ENCODE data around the gene TEX14. TPM values are rescaled to one million over a fixed set of nuclear protein-coding genes. Genes with fewer than 3 reads are reported as not detected.

Gene TEX14
- total RNA-seq, 6 experiments from 2014 or later = 0.04 to 0.12 (median 0.09) TPM; not detected in 3

DNA sequence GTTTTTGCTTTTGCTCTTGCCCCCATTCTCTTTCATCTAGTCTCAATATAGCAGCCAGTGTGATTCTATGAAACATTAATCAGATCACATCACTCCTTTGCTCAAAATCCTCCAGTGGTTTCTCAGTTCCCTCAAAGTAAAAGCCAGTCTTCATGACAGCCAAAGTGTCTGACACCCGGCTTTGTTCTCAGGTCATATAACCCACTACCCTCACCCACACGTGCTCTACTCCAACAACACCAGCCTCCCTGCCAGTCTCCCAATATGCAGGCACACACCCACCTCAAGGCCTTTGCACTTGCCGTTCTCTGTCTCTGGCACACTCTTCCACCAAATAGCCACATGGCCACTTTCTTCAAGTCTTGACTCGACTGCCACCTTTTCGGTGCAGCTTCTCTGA lies 181.8 kb downstream of the TEX14 start:
- DNase-seq (no peak), ATAC-seq (no peak)
- Histone ChIP-seq H3K36me3 (peaks cover 5 to 77% (median 37%) of the 10 kb centered on the region in 4 donors), H3K27ac (no peak overlapping the region), H3K4me1 (peaks cover 0 to 54% (median 18%) of the 10 kb centered on the region in 4 donors), H3K9me3 (no peaks in the 10 kb centered on the region), H3K4me3 (no peak overlapping the region), H3K27me3 (no peaks in the 10 kb centered on the region)
- TF ChIP-seq, protein P1, sequence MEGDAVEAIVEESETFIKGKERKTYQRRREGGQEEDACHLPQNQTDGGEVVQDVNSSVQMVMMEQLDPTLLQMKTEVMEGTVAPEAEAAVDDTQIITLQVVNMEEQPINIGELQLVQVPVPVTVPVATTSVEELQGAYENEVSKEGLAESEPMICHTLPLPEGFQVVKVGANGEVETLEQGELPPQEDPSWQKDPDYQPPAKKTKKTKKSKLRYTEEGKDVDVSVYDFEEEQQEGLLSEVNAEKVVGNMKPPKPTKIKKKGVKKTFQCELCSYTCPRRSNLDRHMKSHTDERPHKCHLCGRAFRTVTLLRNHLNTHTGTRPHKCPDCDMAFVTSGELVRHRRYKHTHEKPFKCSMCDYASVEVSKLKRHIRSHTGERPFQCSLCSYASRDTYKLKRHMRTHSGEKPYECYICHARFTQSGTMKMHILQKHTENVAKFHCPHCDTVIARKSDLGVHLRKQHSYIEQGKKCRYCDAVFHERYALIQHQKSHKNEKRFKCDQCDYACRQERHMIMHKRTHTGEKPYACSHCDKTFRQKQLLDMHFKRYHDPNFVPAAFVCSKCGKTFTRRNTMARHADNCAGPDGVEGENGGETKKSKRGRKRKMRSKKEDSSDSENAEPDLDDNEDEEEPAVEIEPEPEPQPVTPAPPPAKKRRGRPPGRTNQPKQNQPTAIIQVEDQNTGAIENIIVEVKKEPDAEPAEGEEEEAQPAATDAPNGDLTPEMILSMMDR (IDR thresholded peaks at IDR 0.05) = no peak
- no peak for TF ChIP-seq POLR2A (IDR thresholded peaks at IDR 0.05)
- WGBS (ENCODE audit: insufficient coverage, low coverage, low lambda C conversion rate, missing lambda C conversion rate) = 85% methylated on average over 5 of the region's 5 CpGs
- intact Hi-C loops (cut with DNase I) = no loop called here

DNA sequence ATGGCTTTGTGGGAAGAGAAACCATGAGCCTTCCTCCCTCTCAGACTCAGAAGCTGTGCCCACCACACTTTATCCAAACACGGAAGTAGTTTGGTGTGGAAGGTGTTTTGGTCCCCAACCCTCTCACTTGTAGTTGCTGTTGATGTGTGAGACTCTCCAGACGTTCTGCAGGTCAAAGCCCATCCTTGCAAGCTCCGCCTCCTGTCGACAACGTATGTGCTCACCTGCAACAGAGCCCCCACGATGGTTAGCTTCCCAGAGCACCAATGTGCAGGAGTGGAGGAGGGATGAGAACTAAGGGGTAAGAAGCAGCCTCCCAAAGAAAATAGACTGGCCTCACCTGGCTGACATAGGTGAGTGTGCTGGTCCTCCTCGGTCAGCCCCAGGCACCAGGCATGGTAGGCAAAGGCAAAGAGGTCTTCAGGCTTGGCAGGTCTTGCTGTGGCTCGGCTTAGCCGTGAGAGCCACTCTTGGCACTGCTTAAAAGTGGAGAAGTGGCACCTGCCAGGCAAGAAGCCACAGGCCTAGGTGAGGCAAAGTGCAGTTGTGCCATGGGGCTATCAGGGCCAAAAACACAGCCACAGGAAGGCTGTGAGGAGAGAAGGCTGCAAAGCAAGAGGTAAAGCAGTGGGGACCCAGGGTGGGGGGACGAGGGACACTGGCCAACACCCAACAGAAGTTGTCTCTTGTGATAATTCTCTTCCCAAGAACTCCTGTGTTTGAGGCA lies 183.3 kb downstream of the TEX14 start:
- Histone ChIP-seq H3K4me1 (peaks cover 0 to 46% (median 14%) of the 10 kb centered on the region in 4 donors), H3K27me3 (no peaks in the 10 kb centered on the region), H3K27ac (peak overlapping the region; percentile 68 to 85 (median 76)), H3K4me3 (no peak overlapping the region), H3K9me3 (no peaks in the 10 kb centered on the region), H3K36me3 (peaks cover 5 to 93% (median 49%) of the 10 kb centered on the region in 4 donors)
- intact Hi-C loops (cut with DNase I) = no loop called here
- TF ChIP-seq POLR2A (IDR thresholded peaks at IDR 0.05) = no peak
- TF ChIP-seq, protein P1 (IDR thresholded peaks at IDR 0.05) = no peak
- DNase-seq (peak in 2 of 3 donors; percentile 66 to 80), ATAC-seq (peak; percentile 4 to 52 (median 6))
- WGBS (ENCODE audit: insufficient coverage, low coverage, low lambda C conversion rate, missing lambda C conversion rate) = 72% methylated on average over 7 of the region's 10 CpGs

DNA sequence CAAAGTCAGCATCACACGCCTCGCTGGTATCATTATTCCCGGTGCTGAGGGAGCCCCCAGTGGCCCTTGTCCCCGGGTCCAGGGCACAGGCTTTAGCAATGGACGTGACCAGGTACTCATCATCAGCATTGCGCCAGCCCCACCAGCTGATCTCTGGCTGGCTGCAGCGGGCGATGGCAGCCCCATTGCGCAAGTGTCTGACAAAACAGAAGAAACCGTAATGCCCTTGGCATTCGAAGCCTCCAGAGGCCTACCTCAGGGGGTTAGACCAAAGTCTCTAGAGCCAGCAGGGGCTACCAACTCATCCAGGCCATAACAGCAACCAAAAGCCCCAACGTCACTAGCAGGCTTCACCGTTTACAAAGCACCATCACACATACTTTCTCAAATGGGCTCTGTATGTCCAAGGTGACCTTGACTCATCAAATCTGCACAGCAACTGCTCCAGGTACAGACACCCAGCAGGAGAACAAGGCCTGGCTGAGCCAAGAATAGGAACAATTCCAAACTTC lies 184.7 kb downstream of the TEX14 start:
- Histone ChIP-seq H3K27me3 (no peaks in the 10 kb centered on the region), H3K27ac (peak overlapping the region; percentile 76 to 85 (median 82)), H3K4me3 (peak overlapping the region in 1 of 3 donors; percentile 8), H3K36me3 (peaks cover 5 to 100% (median 52%) of the 10 kb centered on the region in 4 donors), H3K9me3 (no peaks in the 10 kb centered on the region), H3K4me1 (peaks cover 0 to 38% (median 12%) of the 10 kb centered on the region in 4 donors)
- DNase-seq (peak; percentile 88 to 95 (median 94)), ATAC-seq (peak; percentile 82 to 87 (median 83))
- TF ChIP-seq, protein P1 (IDR thresholded peaks at IDR 0.05) = peak in 1 of 4 donors; percentile 4
- no peak for TF ChIP-seq POLR2A (IDR thresholded peaks at IDR 0.05)
- intact Hi-C loops (cut with DNase I) = no loop called here
- WGBS (ENCODE audit: insufficient coverage, low coverage, low lambda C conversion rate, missing lambda C conversion rate) = 57% methylated on average over 5 of the region's 13 CpGs

Small RNA genes lying within 50 kb of the gene (small RNA-seq; reads per million reads assigned to genes)
- 0 reads per million in 2 experiments for gene AC011195.1
- 0 reads per million in 2 experiments for gene RF00012
- gene RNU1-108P = 0 reads per million in 2 experiments
- gene RNU1-52P = 0 reads per million in 2 experiments
- 0 reads per million in 2 experiments for gene RNU1-85P

Other genes with a start within 250 kb of the TEX14 start
- gene HSF5, start 203.6 kb downstream of the TEX14 start, total RNA-seq = under 1 TPM in 5 of 6 experiments, not detected in 1; 0.06 to 0.18 (median 0.10) TPM
- gene MTMR4, start 177.4 kb downstream of the TEX14 start, total RNA-seq = 100 to 1,000 TPM in 1 of 6 experiments, 10 to 100 TPM in 5; 46.4 to 101 (median 59.7) TPM
- 10 to 100 TPM in 2 of 6 experiments, 1 to 10 TPM in 4; 6.5 to 22.2 (median 7.9) TPM for gene RAD51C, start 557 bp upstream of the TEX14 start, total RNA-seq
- 1 to 10 TPM in 3 of 6 experiments, under 1 TPM in 3; 0.61 to 1.3 (median 0.97) TPM for gene PPM1E, start 63.8 kb upstream of the TEX14 start, total RNA-seq